ENCODE measurements around the gene CFAP43. TPM values are rescaled to one million over a fixed set of nuclear protein-coding genes. Genes with fewer than 3 reads are reported as not detected.

CFAP43 gene
- total and polyA plus RNA-seq, 2 of the 8 experiments (the other 6 are each of a cell fraction or from before 2014, with no cell fraction given): 0.11 to 0.27 TPM

GRCh38 chr10:104139221-104139620 is 92.9 kb downstream of the CFAP43 start:
- no peak overlapping the region for H2BK20ac ChIP-seq (ENCODE audit: low read length)
- no peaks in the 10 kb centered on the region for H3K27me3 ChIP-seq (replicated peaks in 1 of 4; ENCODE audit: control insufficient read depth in 3 of 4, extremely low read depth in 1 of 4, insufficient read depth in 3 of 4, low read length in 3 of 4)
- no peak overlapping the region for H2BK12ac ChIP-seq (ENCODE audit: low read depth, low read length)
- no peaks in the 10 kb centered on the region for H3K79me1 ChIP-seq (ENCODE audit: low read depth, low read length)
- H3K36me3 ChIP-seq (ENCODE audit: control insufficient read depth in 2 of 4, insufficient read depth in 4 of 4, low read length in 3 of 4): no peaks in the 10 kb centered on the region
- FAIRE-seq (peak; percentile 36), DNase-seq (ENCODE audit: low read depth in 1 of 2, low spot score in 2 of 2) (no peak)
- no peak overlapping the region for H4K91ac ChIP-seq (replicated peaks; ENCODE audit: insufficient read length, low read length)
- H3K56ac ChIP-seq (replicated peaks; ENCODE audit: insufficient read length, low read depth, low read length): no peak overlapping the region
- H2BK120ac ChIP-seq (replicated peaks; ENCODE audit: low read depth, low read length): no peak overlapping the region
- H3K4me2 ChIP-seq (ENCODE audit: insufficient read depth in 1 of 2, low read depth in 2 of 2, low read length in 2 of 2): no peak overlapping the region
- H4K5ac ChIP-seq (ENCODE audit: insufficient read length, low read depth, low read length): no peak overlapping the region
- H2AK5ac ChIP-seq (ENCODE audit: low read depth, low read length): no peak overlapping the region
- no peaks in the 10 kb centered on the region for H3K23me2 ChIP-seq (ENCODE audit: low read depth, low read length)
- H4K8ac ChIP-seq (ENCODE audit: extremely low read depth, insufficient read depth, low read length): no peak overlapping the region
- no peak overlapping the region for H2AFZ ChIP-seq (ENCODE audit: low read length)
- H2BK5ac ChIP-seq (ENCODE audit: low read depth, low read length): no peak overlapping the region
- H3K4me1 ChIP-seq (replicated peaks in 1 of 4; ENCODE audit: control insufficient read depth in 3 of 4, insufficient read depth in 4 of 4, low read length in 3 of 4): no peaks in the 10 kb centered on the region
- H3K9ac ChIP-seq (replicated peaks in 1 of 4; ENCODE audit: extremely low read depth in 1 of 4, low read depth in 3 of 4, low read length in 3 of 4): no peak overlapping the region
- H4K20me1 ChIP-seq (replicated peaks in 1 of 2; ENCODE audit: control insufficient read depth in 1 of 2, insufficient read depth in 2 of 2, low read length in 2 of 2): no peaks in the 10 kb centered on the region
- no peak overlapping the region for H3K4ac ChIP-seq (replicated peaks; ENCODE audit: insufficient read length, low read depth, low read length)
- WGBS, 2 experiments (ENCODE audit: extremely low coverage in 1 of 2, insufficient coverage in 1 of 2, insufficient read length in 1 of 2, insufficient replicate concordance in 2 of 2, low coverage in 1 of 2, low lambda C conversion rate in 2 of 2, missing lambda C conversion rate in 1 of 2): 51% methylated on average over 5 of the region's 5 CpGs; no CpG with 5 or more reads in 1 of the 2 experiments
- H3K14ac ChIP-seq (ENCODE audit: insufficient read length): no peak overlapping the region
- H3K23ac ChIP-seq (ENCODE audit: insufficient read length): no peak overlapping the region
- no peak overlapping the region for H3K27ac ChIP-seq (ENCODE audit: low read depth, low read length)
- no peak overlapping the region for H2BK15ac ChIP-seq (ENCODE audit: low read length)
- H3K4me3 ChIP-seq (ENCODE audit: extremely low read depth in 1 of 4, insufficient read depth in 2 of 4, low read depth in 3 of 4, low read length in 4 of 4): no peak overlapping the region
- TF ChIP-seq TBP (IDR thresholded peaks at IDR 0.05; ENCODE audit: low read depth, low read length): no peak
- TF ChIP-seq NRF1 (IDR thresholded peaks at IDR 0.05; ENCODE audit: low read depth, low read length): no peak
- no peak for TF ChIP-seq CEBPB (IDR thresholded peaks at IDR 0.05; ENCODE audit: low read depth, low read length)
- no peak for TF ChIP-seq EP300 (IDR thresholded peaks at IDR 0.05; ENCODE audit: borderline replicate concordance in 1 of 2, low read depth in 2 of 2, low read length in 2 of 2)
- TF ChIP-seq RAD21 (IDR thresholded peaks at IDR 0.05 in 1 of 2, conservative IDR thresholded peaks at IDR 0.05 in 1 of 2; ENCODE audit: low read depth in 2 of 2, low read length in 2 of 2): peak; percentile 44 to 48; a peak in 3 of 4 replicates
- TF ChIP-seq, protein P1, sequence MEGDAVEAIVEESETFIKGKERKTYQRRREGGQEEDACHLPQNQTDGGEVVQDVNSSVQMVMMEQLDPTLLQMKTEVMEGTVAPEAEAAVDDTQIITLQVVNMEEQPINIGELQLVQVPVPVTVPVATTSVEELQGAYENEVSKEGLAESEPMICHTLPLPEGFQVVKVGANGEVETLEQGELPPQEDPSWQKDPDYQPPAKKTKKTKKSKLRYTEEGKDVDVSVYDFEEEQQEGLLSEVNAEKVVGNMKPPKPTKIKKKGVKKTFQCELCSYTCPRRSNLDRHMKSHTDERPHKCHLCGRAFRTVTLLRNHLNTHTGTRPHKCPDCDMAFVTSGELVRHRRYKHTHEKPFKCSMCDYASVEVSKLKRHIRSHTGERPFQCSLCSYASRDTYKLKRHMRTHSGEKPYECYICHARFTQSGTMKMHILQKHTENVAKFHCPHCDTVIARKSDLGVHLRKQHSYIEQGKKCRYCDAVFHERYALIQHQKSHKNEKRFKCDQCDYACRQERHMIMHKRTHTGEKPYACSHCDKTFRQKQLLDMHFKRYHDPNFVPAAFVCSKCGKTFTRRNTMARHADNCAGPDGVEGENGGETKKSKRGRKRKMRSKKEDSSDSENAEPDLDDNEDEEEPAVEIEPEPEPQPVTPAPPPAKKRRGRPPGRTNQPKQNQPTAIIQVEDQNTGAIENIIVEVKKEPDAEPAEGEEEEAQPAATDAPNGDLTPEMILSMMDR (IDR thresholded peaks at IDR 0.05; ENCODE audit: control extremely low read depth in 1 of 3, insufficient read depth in 1 of 3, low read depth in 1 of 3, low read length in 3 of 3): peak in 2 of 3 experiments; percentile 25 to 41; a peak in 2 of 4 replicates
- TF ChIP-seq SP1 (IDR thresholded peaks at IDR 0.05; ENCODE audit: low read depth, low read length): no peak
- no peaks in the 10 kb centered on the region for H3K79me2 ChIP-seq (ENCODE audit: control insufficient read depth in 1 of 2, insufficient read depth in 2 of 2, low read length in 2 of 2)
- no peaks in the 10 kb centered on the region for H3K9me3 ChIP-seq (ENCODE audit: insufficient read depth in 2 of 2, low read depth in 1 of 2, low read length in 1 of 2)
- no peak overlapping the region for H3K18ac ChIP-seq (ENCODE audit: extremely low read depth, low read length)
- POLR2A ChIA-PET (ENCODE audit: partially characterized antibody): interaction anchor here (4.4 kb wide), 1 partner anchor 18 kb away, joined by 21 read pairs; the partner anchor contains the start of gene SFR1
- CTCF ChIA-PET (ENCODE audit: partially characterized antibody): interaction anchor here (0.7 to 3.3 kb wide), 11 partner anchors 8 to 251 kb away, joined by 3 to 13 read pairs (median 6); partner anchors contain the start of gene SFR1

Measured in H1 (cell line).